Subcutaneous adipose tissue (tissue), 4 donors: ENCODE results near the gene SRBD1. TPM values are rescaled to one million over a fixed set of nuclear protein-coding genes. Genes with fewer than 3 reads are reported as not detected.

Source experiments
- CTCF ChIP-seq: fragments of 450-650 bp; IDR thresholded peaks from one replicate; pipeline ENCODE4 v1.5.1; 2016; ENCODE audit warnings: low read depth, mild to moderate bottlenecking, control low read depth, antibody characterized with exemption, moderate library complexity
- total RNA-seq, 4 donors: library from RNA; depleted of rRNA; stranded (reverse); fragments of >200 nt; gene quantifications; one replicate each; pipeline ENCODE4 v1.1.0, GENCODE V29; 2016

SRBD1 gene
- total RNA-seq, 4 donors from 2014 or later = 20.3 to 28.0 (median 23.5) TPM

GRCh38 chr2:45466053-45466452 is 145.0 kb downstream of the SRBD1 start:
- TF ChIP-seq CTCF = no peak

GRCh38 chr2:45460825-45461224 is 150.2 kb downstream of the SRBD1 start:
- no peak for TF ChIP-seq CTCF

- TF ChIP-seq CTCF = no peak
These were observed 151.2 kb downstream of the SRBD1 start for GRCh38 chr2:45459860-45460259.

- TF ChIP-seq CTCF = no peak
These were observed 152.0 kb downstream of the SRBD1 start for GRCh38 chr2:45458909-45459563.

GRCh38 chr2:45457211-45457945 is 153.7 kb downstream of the SRBD1 start:
- no peak for TF ChIP-seq CTCF

GRCh38 chr2:45452866-45453265 is 158.2 kb downstream of the SRBD1 start:
- no peak for TF ChIP-seq CTCF

GRCh38 chr2:45450634-45451033 is 160.4 kb downstream of the SRBD1 start:
- TF ChIP-seq CTCF = no peak
